ENCODE measurements around the gene INSRR.
A peak's percentile ranks its signal among the peaks of the same experiment; 100 is the strongest.

INSRR gene

DNA sequence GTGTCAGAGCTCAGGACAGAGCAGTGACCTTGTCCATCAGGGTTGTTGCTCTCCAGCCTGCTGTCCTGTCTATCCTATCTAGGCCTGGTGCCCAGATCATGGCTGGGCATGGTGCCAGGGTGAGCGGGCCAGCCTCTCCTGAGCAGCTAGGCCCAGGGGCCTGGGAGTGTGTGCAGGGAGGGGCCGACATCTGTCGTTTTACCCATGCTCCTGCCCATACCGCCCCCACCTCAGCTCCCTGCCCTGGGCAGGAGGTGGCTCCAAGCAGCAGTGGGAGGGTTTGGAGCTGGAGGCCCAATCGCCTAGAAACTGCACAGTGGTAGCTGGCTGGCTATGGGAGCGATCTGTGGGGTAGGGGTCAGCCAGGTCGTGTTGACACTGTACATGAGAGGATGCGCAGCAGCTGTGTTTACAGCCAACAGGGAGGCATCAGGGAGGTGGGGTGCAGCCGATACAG is 6.5 kb downstream of the INSRR start:
- no peak overlapping the region for H3K4me3 ChIP-seq (ENCODE audit: low read depth, low read length)

DNA sequence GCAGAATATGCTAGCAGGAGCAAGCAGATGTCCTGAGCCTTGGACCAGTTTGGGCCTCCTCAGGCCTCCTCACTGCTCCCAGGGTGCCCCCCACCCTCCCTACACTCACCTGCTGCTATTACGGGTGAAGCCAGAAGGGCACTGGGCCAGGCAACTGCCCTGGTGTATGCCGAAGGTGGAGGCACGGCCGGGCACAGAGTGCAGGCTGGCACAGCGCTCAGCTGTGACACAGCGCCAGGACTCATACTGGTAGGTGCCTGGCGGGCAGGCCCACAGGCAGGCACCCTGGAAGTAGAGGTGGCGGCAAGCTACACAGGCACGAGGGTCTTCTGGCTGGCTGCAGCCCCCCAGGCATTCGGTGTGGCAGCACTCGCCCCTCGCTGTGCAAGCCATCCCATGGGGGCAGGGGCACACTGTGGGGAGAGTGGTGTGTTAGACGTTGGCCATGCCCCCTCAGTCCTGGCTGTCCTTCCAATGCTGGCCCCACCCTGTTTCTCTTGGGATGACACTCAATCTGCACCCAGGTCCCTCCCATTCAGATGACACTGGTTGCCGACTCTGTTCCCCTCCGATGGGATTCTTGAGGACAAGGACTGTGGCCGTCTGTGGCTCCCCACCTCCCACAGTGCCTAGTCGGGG is 7.0 kb downstream of the INSRR start:
- no peak overlapping the region for H3K4me3 ChIP-seq (ENCODE audit: low read depth, low read length)

DNA sequence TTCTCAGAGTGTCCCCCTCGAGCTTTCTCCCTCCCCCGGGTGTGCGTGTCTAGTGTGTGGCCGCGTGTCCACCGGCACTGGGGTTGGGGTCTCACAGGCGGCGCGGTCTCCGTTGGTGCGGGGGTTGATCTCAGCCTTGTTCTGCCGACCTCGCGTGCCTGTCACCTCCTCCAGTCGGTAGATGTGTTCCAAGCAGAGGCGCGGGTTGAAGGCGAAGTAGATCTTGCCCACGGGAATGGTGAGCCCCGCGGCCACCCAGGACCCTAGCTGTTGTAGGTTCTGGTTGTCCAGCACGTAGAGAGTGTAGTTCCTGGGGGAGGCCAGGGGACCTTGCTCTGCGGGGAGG is 9.8 kb downstream of the INSRR start:
- no peak overlapping the region for H3K4me3 ChIP-seq (ENCODE audit: low read depth, low read length)

DNA sequence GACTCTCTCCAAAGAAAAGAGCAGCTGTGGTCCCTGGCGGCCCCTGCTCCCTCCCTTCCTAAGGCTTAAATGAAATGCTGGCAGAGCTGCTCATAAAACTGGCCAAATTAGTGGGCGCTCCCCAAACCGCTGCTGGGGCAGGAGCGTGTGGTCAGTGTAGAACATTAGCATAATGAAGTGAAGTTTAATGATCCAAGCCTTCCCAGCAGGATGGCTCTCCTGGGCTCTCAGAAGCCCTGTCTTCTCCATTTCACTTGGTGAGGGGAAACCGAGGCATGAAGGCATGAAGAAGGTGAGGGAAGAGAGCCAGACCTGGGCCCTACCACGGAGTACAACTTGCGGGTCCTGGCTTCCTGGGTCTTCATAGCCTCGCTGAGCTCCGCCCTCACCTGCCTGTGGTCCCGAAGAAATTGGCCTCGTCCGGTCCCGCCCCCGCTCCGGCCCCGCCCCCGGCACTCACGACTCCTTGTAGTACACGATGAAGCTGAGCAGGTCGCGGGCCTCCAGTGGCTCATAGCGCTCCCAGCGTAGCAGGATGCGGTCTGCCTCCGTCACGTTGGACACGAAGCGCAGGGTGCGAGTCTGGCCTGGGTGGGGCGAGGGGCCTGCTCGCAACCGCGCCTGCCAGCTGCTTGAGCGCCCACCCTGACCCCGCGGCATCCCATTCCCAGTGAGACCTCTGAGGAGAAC is 10.3 kb downstream of the INSRR start:
- no peak overlapping the region for H3K4me3 ChIP-seq (ENCODE audit: low read depth, low read length)

DNA sequence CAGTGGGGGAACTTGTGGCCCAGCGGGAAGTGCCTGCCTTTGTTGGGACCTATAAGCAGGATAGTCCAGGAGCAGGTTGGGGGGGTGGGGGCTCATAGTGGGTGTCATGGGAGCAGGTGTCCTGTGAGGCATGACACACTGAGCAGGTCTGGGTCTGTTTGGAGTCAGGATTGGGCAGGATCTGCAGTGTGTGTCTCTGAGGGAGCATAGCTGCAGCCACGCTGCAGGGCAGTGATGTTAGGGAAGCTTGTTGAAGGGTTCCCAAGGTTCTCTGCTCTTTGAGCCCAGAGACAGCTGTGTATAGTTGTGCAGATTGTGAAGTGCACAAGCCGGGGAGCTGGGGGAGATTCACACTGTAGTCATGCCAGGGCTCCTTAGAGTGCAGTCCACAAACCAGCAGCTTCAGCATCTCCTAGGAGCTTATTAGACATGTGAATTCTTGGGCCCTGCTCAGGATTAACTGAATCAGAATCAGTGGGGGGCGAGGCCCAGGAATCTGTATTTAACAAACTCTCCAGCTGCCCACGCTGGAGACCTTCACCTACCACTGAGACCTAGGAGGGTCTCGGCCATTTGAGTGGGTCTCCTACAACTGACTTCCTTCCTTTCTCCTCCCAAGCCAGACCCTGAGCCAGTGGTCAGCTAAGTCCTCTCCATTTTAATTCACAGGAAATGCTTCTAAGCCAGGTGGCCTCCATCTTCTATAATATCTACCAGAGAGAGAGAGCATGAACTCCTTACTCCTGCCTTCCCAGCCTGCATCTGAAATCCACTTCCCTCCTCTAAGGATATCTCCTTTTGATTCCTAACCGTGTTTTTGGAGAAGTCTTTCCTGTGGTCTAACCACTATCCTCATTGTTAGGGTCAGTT is 11.1 kb downstream of the INSRR start:
- no peak overlapping the region for H3K4me3 ChIP-seq (ENCODE audit: low read depth, low read length)

DNA sequence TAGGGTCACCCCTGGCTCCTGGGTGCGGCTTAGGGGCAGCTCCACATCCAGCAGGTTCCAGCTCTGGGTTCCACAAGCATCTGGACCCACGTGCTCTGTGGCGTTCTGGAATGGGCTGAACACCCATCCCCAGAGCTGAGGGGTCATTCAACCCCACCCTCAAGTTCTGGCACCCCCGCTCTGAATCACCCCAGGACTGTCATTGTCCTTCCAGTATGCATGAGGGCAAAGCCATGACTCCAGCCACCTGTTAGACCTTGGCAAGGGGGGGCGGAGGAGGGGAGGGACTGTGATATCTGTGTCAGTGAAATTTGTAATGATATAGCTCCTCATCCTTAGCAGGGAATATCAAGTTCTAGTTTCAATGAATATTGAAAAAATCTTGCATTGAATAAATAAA is 12.3 kb downstream of the INSRR start:
- no peak overlapping the region for H3K4me3 ChIP-seq (ENCODE audit: low read depth, low read length)

DNA sequence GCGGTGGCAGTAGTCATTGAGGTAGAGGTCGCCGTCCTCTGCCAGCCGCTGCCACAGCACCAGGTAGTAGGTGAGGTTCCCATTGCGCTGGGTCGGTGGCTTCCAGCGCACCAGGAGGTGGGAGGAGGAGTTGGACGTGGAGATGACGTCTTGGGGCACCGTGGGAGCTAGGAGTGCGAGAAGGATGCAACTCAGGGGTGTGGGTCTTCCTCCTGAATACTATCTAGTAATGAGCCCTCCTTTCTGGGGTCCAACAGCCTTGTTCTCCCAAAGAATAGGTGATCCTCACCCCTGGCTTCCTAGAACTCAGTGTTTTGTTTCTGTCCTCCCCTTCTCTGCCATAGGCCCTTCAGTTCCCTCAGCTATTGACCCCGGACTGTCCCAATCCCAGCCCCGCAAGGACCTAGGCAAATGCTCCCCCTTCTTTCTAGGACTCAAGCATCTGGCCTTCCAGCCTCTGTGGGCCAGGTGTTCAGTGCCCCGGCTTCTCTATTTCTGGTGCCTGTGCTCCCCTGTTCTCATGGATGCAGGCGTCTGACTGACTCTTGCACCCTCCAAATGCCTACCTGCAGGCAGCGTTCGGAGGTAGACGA is 12.9 kb downstream of the INSRR start:
- no peak overlapping the region for H3K4me3 ChIP-seq (ENCODE audit: low read depth, low read length)

DNA sequence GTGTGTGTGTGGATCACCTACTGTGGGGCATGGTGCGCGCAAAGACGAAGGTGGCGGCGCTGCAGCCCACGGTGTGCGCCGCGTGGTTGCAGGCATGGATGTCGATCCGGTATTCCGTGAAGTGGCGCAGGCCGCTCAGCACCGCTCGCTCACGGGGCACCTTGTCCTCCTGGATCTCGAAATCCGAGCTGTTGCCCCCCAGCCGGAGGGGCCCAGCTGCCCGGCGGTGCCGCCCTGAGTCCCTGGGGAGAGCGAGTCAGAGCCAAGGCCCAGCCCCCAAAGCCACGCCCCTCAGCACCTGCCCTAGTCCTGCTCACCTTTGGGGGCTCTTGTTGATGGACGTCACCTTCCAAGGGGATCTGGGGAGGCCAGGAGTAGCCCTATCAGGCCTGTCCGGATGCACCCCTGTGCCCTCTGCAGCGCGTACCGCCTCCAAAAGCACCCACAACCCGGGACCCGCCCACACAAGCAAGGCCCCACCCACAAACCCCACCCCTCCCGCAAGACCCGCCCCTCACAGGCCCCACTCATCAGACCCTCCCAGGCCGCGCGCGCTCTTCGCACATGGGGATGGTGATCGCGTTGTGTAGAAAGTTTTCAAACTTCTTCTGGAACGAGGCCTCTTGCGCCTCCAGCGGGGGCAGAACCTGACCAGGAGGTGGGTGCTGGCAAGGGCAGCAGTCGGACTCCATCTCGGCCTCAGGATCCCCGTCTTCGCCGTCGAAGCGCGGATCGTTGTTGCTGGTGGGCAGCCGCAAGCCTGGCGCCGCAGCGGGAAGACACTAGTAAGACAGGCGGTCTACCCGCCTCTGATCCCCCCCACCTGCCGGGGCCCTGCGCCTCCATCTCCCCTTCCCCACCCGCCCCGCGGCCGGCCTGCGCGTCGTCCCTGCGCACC is 13.6 kb downstream of the INSRR start:
- H3K4me3 ChIP-seq (ENCODE audit: low read depth, low read length), result peak overlapping the region; percentile 25

DNA sequence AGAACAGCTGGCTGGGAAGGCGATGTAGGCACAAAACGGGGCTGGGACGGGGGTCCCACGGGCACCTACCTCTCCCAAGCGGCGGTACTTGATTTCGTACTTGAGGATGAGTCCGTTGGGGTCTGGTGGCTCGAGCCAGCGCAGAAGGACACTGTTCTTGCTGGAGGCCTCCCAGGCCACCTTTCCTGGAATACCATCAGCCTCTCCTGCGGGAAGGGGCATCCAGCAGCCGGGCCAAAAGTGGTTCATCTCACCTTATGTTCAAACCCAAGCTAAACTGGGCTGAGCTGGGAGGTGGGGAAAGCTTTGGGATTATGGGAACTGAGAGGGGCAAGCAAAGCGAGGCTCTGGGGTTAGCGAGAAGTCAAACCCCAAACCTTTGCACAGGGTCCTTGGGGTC is 14.3 kb downstream of the INSRR start:
- peak overlapping the region; percentile 25 for H3K4me3 ChIP-seq (ENCODE audit: low read depth, low read length)

DNA sequence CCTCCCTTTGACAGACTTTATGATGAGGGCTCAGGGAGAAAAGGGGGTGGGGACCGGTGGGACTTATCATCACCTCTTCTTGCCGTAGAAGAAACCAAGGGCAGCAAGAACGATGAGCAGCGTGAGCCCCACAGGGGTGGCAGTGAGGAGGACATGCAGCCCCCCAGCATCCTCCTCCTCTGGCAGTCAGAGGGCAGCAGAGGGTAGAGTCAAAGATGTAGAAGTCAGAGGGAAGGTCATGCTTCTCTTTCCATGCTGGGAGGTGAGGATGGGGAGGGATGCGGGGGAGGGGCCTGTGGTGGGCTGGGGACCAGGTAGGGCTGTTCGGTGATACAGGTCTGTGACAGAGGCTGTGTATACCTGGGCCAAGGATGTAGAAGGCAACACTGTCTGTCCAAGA is 14.8 kb downstream of the INSRR start:
- H3K4me3 ChIP-seq (ENCODE audit: low read depth, low read length), result no peak overlapping the region

DNA sequence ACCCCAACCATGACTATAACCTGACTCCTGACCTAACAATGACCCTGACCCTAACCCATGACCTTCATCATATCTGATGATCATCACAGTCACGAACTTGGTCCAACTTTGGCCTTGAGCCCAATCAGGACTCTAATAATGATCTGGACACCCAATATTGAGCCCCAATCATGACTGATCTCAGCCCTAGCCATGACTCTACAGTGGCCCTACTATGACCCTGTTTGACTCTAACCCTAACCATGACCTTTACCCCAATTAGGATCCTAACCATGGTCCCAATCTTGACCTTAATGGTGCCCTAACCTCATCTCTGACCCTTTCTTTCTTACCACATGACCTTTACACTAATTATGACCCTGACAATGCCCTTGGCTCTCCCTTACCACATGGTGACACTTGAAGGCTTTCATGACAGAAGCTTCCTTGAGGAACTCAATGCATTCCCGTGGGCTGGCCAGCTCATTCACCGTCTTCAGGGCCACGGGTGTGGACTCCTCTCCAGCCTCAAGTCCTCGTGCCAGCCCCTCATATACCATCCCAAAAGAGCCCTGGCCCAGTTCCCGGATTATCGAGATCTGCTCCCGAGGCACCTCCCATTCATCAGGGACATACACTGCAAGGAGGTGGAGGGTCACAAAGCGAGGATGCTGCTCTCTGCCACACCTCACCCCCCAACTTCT is 16.2 kb downstream of the INSRR start:
- H3K4me3 ChIP-seq (ENCODE audit: low read depth, low read length), result no peak overlapping the region

DNA sequence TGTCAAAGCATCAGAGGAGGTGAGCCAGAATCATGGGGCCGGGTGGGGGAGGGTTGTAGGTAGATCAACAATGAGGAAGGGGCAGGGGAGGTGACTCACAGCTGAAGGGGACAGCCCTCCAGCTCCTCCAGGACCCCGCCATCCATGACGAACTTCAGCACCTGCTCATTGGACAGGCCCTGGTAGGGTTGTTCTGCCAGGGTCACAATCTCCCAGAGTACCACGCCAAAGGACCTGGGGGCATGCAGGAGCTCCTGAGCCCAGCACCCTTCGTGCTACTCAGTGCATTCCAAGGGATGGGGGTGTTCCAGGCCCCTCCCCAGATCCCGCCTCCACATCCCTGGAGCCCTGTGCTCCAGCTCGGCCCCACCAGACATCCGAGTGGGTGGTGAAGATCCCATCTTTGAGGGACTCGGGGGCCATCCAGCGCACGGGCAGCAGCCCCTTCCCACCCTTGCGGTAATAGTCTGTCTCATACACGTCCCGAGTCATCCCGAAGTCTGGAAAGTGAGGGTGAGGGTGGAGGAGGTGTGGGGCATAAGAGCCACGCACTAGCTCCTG is 17.5 kb downstream of the INSRR start:
- H3K4me3 ChIP-seq (ENCODE audit: low read depth, low read length), result no peak overlapping the region

DNA sequence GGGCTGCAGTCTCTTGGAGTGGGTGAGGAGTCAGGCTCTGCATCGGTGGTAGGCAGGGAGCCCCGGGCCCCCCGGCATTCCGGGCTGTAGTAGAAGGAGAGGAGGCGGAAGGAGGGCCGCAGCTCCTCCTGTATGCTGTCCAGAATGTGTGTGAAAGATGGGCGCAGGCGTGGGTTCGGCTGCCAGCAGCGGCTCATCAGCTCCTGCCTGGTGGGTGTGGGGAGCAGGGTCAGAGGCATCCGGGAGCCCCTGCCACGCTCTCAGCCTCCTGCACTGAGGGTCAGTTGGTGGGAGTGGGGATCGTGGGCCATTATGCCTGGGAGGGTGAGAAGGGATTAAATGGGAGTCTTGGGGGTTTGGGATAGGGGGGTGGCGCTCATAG is 18.0 kb downstream of the INSRR start:
- no peak overlapping the region for H3K4me3 ChIP-seq (ENCODE audit: low read depth, low read length)

DNA sequence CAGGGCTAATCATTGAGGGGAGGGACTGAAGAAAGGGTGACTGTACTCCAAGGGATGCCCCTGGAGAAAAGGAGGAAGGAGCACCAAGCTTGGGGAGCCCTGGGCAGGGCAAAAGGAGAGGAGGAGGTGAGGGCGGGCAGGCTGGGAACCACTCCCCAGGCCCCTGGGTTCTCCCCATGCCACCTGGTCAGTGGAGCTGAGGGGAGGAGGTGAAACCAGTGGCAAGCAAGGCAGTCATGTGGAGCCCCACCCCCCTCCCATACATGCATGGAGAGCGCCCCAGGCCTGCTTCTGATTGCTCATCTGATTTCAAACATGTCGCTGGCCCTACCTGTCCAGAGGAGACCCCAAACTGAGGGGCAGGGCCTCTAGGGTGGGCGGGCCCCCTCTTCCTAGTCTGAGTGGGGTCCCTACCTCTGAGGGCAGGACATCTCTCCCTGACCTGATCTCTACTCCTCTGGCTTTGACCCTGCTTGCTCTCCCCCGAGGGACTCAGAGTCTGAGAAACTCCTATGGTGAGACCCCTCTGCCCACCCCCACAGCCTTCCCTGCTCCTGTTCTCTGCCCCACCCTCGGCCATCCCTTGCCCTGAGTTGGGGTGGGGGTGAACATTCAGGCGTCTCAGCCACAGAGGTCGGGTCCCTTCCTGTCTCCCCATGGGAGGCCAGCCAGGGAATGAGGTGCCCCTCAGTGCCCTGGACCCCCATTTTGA is 18.6 kb downstream of the INSRR start:
- H3K4me3 ChIP-seq (ENCODE audit: low read depth, low read length), result no peak overlapping the region

DNA sequence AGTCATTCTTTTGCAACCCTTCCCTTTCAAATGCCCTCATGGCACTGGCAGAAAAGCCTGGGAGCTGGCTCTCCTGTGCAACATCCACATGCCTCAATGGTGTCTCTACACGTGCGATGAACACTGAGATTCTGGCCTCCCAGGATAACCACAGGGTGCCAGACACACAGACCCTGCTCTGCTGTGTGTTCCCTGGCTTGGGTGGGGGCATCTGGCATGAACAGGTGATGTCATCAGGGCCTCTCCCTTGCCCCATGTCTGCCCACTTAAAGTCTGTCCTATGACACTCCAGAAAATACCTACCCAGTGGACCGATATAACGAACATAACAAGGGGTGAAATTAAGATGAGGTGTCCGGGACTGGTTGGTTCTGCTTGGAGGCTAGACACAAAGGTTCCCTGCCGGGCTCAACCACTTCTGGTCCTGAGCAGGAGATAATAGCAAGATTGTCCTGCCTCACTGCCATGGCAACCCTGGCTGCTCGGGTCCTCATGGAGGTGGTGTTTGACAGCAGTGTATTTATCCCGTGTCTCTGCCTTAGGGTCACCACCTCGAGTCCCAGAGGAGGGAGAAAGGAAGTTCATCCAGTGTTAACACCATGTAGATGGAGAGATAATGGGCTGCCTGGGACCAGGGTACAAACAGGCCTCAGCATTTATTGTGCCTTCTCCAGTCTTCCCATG is 19.3 kb downstream of the INSRR start:
- no peak overlapping the region for H3K4me3 ChIP-seq (ENCODE audit: low read depth, low read length)

DNA sequence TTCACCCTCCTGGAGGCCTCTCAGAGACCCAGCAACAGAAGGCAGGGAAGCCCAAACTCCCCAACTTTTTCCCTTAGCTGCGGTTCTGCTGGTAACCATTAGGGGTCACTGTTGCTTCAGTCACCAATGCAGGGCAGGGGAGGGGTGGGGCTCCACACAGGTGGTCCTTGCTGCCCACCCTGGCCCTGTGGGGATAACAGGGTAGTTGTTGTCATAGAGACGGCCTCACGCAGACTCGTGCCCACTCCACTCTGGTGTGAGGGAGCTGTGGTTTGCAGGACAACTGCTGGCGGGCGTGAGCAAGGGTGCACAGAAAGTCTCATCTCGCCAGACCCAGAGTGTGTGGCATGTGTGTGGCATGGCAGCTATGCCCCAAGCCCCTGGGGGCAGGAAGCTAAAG is 19.9 kb downstream of the INSRR start:
- H3K4me3 ChIP-seq (ENCODE audit: low read depth, low read length), result no peak overlapping the region

DNA sequence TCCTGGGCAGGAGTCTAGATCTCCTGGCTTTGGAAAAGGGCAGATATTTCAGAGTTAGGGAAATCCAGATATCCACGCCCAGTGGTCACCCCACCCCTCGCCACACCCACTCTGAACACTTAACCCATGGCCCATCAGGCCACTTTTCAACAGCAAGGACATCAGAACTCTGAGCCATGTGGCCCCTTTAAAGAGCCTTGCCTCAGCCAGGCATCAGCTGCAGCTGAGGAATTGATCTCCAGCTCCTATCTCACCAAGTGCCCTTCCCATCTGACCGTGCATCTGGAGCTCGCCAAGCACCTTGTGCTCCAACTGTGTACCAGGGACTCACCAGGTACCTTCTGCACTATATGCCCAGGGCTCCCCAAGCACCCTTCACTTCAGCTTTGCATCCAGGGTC is 22.0 kb downstream of the INSRR start:
- H3K4me3 ChIP-seq (ENCODE audit: low read depth, low read length), result no peak overlapping the region

DNA sequence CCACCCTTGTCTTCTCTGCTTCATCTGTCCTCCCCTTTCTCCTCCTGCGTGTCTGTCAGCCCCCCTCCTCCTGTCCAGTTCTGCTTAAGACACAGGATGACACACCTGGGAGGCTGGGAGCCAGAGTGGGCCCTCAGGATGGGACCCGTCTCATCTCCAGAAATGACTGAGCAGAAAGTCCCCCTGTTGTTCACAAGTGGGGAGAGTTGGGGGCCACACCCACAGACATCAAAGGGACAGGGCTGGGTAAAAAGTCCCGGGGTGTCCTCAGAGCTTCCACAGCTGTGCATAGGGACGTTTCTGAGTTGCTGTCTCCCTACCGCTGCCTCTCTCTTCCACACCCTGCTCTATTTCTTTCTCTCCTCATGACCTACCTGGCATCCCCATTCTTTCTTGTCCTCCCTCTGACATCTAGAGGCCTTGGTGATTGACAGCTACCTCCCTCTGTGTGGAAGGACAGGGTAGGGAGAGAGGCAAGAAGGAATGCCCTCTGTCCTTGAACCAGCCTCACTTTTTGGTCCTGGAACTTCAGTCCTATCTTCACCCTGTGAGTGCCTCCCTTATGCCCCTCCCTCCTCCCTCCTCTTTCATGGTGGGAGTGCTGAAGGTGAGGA is 22.8 kb downstream of the INSRR start:
- no peak overlapping the region for H3K4me3 ChIP-seq (ENCODE audit: low read depth, low read length)
